Parathyroid adenoma (tissue), 2 donors: Measurements from ENCODE around the gene MORC2.

ENCODE experiments used
- H2AFZ ChIP-seq: fragments of 300-600 bp; sonication (generic); one replicate; pipeline ENCODE4 v1.7.0; 2017; ENCODE audit warnings: antibody characterized with exemption, mild to moderate bottlenecking
- H3K27ac ChIP-seq: fragments of 300-600 bp; sonication (generic); one replicate; pipeline ENCODE4 v1.7.0; 2017
- H3K27me3 ChIP-seq: fragments of 300-600 bp; sonication (generic); one replicate; pipeline ENCODE4 v1.7.0; 2017; ENCODE audit warnings: low read length; ENCODE audit not compliant: control insufficient read depth, insufficient read depth
- H3K36me3 ChIP-seq: fragments of 300-600 bp; sonication (generic); one replicate; pipeline ENCODE4 v1.7.0; 2017; ENCODE audit warnings: low read length; ENCODE audit not compliant: control insufficient read depth, insufficient read depth
- H3K4me1 ChIP-seq: fragments of 300-600 bp; sonication (generic); one replicate; pipeline ENCODE4 v1.7.0; 2017; ENCODE audit warnings: control low read depth
- H3K4me2 ChIP-seq: fragments of 300-600 bp; sonication (generic); one replicate; pipeline ENCODE4 v1.7.0; 2017; ENCODE audit warnings: low read length
- H3K4me3 ChIP-seq: fragments of 300-600 bp; sonication (generic); one replicate; pipeline ENCODE4 v1.7.0; 2017; ENCODE audit warnings: low read depth, low read length
- H3K79me2 ChIP-seq: fragments of 300-600 bp; sonication (generic); one replicate; pipeline ENCODE4 v1.7.0; 2017; ENCODE audit warnings: control low read depth
- H3K9ac ChIP-seq: fragments of 300-600 bp; sonication (generic); one replicate; pipeline ENCODE4 v1.7.0; 2017; ENCODE audit warnings: mild to moderate bottlenecking
- H3K9me3 ChIP-seq: fragments of 300-600 bp; sonication (generic); one replicate; pipeline ENCODE4 v1.7.0; 2017; ENCODE audit warnings: low read length; ENCODE audit not compliant: control insufficient read depth
- TF ChIP-seq, protein P1 (sequence below): fragments of 300-600 bp; sonication (generic); IDR thresholded peaks from one replicate; pipeline ENCODE4 v1.7.0; 2017; ENCODE audit warnings: antibody characterized with exemption, mild to moderate bottlenecking
- donor health status: primary hyperparathyroidism.

MORC2 gene

DNA sequence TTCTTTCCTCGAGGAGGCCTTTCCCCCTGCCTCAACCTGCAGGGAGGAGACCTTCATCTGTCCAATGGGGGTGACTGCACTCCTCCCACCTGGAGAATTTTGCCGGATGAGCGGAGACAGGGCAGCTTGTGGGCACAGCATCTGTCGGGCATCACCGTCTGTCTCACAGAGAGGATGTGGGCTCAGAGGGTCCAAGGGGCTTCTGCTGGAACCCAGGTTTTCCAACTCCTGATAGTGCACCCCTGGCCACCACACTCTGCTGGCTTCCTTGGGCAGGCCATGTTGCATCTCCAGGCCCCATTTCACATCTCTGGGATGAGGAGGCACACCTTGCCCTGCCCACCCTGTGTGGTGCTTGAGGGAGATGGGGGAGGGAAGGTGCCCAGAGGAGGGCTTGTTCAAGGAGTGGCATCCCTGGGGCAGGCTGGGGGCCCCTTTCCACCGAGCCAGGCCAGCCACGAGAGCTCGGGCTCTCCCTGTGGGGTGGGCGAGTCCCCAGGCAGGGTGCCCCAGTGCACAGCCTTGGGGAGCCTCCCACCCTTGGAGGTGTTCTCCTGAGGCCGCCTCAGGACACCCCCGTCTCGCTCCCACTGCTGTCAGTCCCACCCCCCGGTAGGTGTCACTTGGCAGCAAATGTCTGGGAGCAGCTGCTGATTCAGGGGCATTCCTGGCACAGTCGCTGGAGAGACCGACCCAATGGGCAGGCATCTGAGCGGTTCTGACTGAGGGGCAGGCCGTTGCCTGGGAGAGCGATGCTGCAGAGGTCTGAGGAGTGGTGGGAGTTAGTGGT, 84.2 kb downstream of the MORC2 start:
- Histone ChIP-seq H3K36me3 (no peaks in the 10 kb centered on the region), H3K4me1 (peaks cover 2% of the 10 kb centered on the region), H3K9ac (no peak overlapping the region), H3K4me2 (no peak overlapping the region), H3K9me3 (no peaks in the 10 kb centered on the region), H3K4me3 (no peak overlapping the region), H3K27ac (no peak overlapping the region), H3K79me2 (no peaks in the 10 kb centered on the region), H2AFZ (no peak overlapping the region), H3K27me3 (no peaks in the 10 kb centered on the region)
- TF ChIP-seq, protein P1, sequence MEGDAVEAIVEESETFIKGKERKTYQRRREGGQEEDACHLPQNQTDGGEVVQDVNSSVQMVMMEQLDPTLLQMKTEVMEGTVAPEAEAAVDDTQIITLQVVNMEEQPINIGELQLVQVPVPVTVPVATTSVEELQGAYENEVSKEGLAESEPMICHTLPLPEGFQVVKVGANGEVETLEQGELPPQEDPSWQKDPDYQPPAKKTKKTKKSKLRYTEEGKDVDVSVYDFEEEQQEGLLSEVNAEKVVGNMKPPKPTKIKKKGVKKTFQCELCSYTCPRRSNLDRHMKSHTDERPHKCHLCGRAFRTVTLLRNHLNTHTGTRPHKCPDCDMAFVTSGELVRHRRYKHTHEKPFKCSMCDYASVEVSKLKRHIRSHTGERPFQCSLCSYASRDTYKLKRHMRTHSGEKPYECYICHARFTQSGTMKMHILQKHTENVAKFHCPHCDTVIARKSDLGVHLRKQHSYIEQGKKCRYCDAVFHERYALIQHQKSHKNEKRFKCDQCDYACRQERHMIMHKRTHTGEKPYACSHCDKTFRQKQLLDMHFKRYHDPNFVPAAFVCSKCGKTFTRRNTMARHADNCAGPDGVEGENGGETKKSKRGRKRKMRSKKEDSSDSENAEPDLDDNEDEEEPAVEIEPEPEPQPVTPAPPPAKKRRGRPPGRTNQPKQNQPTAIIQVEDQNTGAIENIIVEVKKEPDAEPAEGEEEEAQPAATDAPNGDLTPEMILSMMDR, result no peak

DNA sequence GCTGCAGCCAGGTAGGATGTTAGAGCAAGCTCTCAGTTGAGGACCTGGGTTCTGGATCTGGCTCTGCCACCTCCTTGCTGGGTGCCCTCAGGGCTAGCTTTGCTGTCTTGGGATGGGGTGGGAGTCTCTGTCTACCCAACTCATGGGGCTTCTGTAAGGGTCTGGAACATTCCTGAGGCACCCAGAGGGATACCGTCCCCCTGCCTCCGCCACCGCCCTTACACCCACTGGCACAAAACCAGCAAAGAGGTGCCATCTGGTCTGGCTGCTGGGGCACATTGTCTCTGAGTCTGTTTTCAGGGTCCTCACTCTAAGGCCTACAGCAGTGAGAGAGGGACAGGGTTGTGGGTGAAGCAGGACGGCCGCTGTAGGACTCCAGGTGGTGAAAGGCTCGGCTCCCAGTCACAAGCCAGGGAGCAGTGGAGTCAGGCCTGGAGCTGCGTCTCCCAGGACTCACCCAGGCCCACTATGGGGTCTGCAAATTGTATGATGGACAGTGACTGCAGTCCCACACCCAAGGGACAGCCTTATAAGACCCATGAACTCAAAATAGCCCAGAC, 84.9 kb downstream of the MORC2 start:
- TF ChIP-seq, protein P1, result no peak
- Histone ChIP-seq H3K79me2 (no peaks in the 10 kb centered on the region), H2AFZ (no peak overlapping the region), H3K27me3 (no peaks in the 10 kb centered on the region), H3K4me2 (no peak overlapping the region), H3K9ac (no peak overlapping the region), H3K4me1 (peaks cover 7% of the 10 kb centered on the region), H3K4me3 (no peak overlapping the region), H3K9me3 (no peaks in the 10 kb centered on the region), H3K27ac (no peak overlapping the region), H3K36me3 (no peaks in the 10 kb centered on the region)

DNA sequence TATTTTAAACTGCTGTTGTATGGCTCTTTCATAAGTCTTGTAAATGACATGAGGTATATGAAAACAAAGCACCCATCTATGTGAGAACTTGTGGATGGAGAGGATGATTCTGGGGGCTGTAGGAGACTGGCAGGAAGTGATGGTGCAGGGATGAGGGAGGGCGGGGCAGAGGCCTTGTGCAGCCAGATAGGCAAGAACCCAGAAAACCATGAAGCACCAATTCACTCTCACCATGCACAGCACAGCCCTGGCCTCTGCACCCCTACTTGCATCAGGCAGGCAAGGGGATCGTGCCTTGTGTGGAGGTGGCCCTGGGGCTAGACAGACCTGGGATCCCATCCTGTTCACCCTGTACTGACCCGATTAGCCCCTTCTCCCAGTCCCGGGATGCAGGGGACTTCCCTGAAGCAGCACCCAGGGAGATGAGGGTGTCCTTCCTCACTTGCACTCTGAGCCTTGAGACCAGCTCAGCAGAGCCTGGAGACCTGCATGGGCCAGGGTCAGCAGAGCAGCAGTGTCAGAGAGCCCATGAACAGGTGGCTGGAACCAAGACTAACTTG, 85.5 kb downstream of the MORC2 start:
- H3K9me3 ChIP-seq, result no peaks in the 10 kb centered on the region
- H2AFZ ChIP-seq, result no peak overlapping the region
- H3K27ac ChIP-seq, result no peak overlapping the region
- no peak overlapping the region for H3K4me3 ChIP-seq
- TF ChIP-seq, protein P1, result no peak
- no peak overlapping the region for H3K4me2 ChIP-seq
- no peaks in the 10 kb centered on the region for H3K27me3 ChIP-seq
- peaks cover 7% of the 10 kb centered on the region for H3K4me1 ChIP-seq
- no peaks in the 10 kb centered on the region for H3K36me3 ChIP-seq
- no peaks in the 10 kb centered on the region for H3K79me2 ChIP-seq
- H3K9ac ChIP-seq, result no peak overlapping the region

DNA sequence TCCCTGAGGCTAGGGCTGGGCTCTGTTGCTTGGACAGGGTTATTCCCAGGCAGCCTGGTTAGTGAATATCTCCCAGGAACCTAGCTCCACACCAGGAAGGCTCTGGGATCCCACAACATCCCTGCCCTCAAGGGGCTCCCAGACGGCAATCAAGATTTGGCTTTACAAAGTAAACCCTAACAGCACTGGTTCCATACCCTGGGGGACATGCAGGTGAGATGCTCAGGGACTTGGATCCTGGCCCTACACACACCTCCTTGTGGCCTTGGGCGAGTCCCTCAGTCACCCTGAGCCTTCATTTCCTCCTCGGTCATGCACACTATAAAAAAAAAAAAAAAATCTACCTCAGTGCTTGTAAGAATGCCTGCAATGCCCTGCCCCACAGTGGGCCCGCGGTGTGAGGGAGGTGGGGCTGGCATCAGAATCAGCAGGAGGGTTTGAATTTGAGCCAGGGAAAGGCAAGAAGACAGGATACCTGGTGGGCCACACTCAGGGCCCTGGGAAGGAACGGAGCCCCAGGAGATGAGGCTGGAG, 86.3 kb downstream of the MORC2 start:
- Histone ChIP-seq H2AFZ (no peak overlapping the region), H3K4me2 (no peak overlapping the region), H3K4me1 (peaks cover 7% of the 10 kb centered on the region), H3K4me3 (no peak overlapping the region), H3K27me3 (no peaks in the 10 kb centered on the region), H3K9me3 (no peaks in the 10 kb centered on the region), H3K27ac (no peak overlapping the region), H3K79me2 (no peaks in the 10 kb centered on the region), H3K9ac (no peak overlapping the region), H3K36me3 (no peaks in the 10 kb centered on the region)
- TF ChIP-seq, protein P1, result no peak
